ENCODE data around the gene BRK1.
"Not testable (repeated sequence)": the region's sequence is repeated elsewhere in the genome, so short reads cannot be mapped to it uniquely, and the experiment has no call there.

BRK1 gene

GRCh38 chr3:10176150-10176549 is 60.7 kb downstream of the BRK1 start:
- not testable (repeated sequence) for DNase-seq (ENCODE audit: low read depth in 2 of 3, low spot score in 1 of 3)

Data from stimulated activated CD4-positive, alpha-beta T cell treated with anti-CD3 and anti-CD28 coated beads, Interleukin-12 subunit alpha, Interleukin-12 subunit beta, amount 100 ng/mL, for 48 hours (primary cell).